Mesenteric fat pad (tissue), 1 donor: ENCODE data around the gene GUCY2C. TPM values are rescaled to one million over a fixed set of nuclear protein-coding genes. Genes with fewer than 3 reads are reported as not detected.

ENCODE experiments used
- DNase-seq: peaks from one replicate; pipeline ENCODE4 v3.0.0-alpha.2; 2020; ENCODE audit warnings: low spot score
- total RNA-seq: library from RNA; stranded (reverse); fragmentation: NEBNext Ultra II Directional; extraction: Animal tissue kit (Norgen Biotek cat#: 25700); gene quantifications from one replicate; pipeline ENCODE4 v1.2.1, GENCODE V29; 2021
- donor health status: DM: yes; HTN: yes; CAD: no.

Gene GUCY2C
- total RNA-seq, 1 donor from 2014 or later, result not detected

DNA sequence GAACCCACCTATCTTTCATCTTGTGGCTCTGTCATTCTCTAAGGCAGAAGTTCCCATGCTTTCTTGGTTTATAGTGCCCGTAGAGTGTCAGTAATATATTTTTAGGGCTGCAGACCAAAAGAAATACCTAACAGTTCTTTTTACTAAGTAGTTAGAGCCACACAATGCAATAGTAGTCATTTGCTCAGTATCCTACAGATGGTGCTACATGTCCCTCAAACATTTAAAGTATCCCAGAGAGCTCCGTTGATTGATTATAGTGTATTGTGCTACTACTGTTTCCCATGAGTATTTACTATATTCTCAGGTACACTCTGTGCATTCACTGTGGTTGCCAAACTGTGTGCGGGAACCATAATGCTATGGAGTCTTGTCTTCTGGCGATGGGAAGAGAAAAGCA is 124.0 kb downstream of the GUCY2C start:
- no peak for DNase-seq

DNA sequence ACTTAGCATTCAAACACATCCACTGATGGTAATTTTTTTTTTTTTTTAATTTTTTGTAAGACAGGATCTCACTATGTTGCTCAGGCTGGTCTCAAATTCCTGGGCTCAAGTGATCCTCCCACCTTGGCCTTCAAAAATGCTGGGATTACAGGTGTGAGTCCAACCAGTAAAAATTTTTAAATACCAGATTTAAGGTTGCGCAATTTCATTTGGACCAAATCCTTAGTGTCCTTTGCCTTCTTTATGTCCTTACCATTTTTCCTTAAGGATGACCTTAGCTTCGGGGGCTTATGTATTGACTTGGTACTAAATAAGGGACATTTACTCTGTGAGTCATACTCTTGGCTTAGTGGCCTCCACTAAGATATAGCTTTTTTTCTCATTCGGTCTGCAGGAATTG is 124.6 kb downstream of the GUCY2C start:
- no peak for DNase-seq

DNA sequence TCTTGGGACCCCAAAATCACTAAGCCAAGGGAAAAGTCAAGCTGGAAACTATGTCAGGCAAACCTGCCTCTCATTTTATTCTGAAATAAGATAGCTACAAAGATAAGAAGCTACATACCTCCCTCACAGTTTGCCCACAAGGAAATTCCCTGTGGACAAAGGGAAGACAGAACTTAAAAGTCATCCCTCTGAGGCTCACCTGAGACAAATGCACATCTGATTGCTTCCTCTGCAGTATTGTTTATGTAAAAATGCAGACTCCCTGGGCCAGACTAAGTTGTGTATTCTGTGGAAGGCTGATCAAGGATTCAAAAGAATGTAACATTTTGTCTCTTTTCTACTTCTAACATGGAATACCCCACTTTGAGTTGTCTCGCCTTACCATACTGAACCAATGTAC is 126.2 kb downstream of the GUCY2C start:
- DNase-seq, result no peak

DNA sequence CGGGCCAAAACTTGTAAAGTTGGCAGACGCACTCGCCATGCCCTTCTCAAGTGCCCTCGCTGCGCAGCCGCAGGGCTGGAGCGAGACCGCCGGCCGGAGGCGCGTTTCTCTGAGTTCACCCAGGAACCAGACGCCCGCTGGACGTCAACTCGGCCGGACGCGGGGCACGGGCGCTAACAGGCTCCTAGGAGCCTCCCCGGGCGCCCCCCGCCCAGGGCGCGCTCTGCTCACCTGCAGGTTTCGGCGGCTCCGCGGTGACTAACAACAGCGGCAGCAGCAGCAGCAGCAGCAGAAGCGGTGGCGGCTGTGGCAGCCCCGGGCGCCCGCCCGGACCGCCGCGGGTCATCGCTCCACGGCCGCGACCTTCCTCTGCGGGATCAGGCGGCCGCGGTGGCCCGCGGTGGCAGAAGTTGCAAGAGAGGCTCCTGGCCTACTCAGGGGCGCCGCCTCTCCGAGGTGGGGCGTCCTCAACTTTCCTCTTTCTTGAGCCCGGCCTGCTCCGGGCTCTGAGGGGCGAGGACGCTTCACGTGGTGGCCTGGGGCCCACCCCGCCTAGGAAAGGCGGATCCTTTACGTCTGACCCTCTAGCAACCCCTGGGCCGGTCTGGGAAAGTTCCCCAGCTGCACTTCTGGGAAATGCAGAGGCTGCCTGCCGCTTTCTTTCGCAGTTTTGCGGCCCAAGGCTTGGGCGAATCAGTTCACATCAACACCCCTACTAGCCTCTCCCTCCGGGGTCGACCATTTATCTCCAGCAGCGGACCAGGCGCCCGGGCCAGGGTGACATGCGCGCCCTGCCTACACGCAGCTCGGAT is 128.8 kb downstream of the GUCY2C start, which contains the start of gene PLBD1:
PLBD1 (minus strand) TSS at position 533 of the 812 bp plus-strand sequence; CDS start at position 346, 187 bp downstream.
- DNase-seq, result peak; percentile 92

DNA sequence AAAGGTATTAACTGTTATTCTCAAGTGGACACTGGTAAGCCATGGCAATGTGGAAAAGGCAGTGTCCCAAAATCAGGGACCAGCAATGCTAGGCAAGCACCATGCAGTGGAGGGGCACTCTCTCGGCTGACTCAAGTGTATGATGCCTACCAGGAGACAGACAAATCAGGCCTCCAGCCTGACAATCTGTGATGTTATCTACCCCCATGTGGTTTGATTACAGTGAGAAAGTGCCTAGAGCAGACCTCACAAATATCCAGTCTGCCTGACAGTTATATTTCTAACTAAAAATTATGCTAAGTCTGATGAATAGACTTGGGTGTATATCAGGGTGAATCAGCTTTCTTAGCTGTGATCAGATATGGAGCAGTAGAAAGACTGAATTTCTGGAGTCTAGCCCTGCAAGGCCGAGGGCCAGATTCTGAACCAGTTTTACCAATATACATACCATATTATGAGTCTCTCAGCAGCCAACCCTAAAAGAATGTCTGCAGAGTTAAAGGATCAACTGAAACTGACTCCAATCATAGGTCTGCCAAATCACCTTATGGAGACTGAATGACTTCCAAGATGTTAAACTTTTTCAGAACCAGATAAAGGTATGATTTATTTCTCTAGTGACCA is 132.0 kb downstream of the GUCY2C start:
- DNase-seq, result no peak

DNA sequence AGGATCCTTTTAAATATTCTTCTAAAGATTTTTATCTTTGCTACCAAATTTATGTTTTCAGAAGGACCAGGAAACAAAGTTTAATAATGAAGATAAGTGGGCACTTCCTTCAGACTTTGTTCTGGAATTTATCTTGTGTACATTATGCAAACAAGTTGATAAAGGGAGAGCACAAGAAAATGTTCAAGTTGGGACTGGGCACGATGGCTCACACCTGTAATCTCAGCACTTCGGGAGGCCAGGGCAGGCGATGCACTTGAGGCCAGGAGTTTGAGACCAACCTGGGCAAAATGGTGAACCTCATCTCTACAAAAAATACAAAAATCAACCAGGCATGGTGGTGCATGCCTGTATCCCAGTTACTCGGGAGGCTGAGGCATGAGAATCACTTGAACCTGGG is 133.4 kb downstream of the GUCY2C start:
- no peak for DNase-seq

Other genes starting within 250 kb of the GUCY2C start
- gene PLBD1, start 128.7 kb downstream of the GUCY2C start, total RNA-seq, result 35.7 TPM
- gene WBP11, start 106.9 kb upstream of the GUCY2C start, total RNA-seq, result 45.4 TPM
- gene C12orf60, start 107.1 kb upstream of the GUCY2C start, total RNA-seq, result 0.51 TPM
- gene SMCO3, start 117.6 kb upstream of the GUCY2C start, total RNA-seq, result not detected
- gene ART4, start 146.9 kb upstream of the GUCY2C start, total RNA-seq, result 1.6 TPM
- gene MGP, start 189.3 kb upstream of the GUCY2C start, total RNA-seq, result 2,401 TPM
- 0.87 TPM for gene ERP27, start 241.9 kb upstream of the GUCY2C start, total RNA-seq